ENCODE data around the gene COL4A5. TPM values are rescaled to one million over a fixed set of nuclear protein-coding genes. Genes with fewer than 3 reads are reported as not detected.

Gene COL4A5
- total and polyA plus RNA-seq, 2 of the 8 experiments (the other 6 are each of a cell fraction or from before 2014, with no cell fraction given): 24.9 to 30.2 TPM

DNA sequence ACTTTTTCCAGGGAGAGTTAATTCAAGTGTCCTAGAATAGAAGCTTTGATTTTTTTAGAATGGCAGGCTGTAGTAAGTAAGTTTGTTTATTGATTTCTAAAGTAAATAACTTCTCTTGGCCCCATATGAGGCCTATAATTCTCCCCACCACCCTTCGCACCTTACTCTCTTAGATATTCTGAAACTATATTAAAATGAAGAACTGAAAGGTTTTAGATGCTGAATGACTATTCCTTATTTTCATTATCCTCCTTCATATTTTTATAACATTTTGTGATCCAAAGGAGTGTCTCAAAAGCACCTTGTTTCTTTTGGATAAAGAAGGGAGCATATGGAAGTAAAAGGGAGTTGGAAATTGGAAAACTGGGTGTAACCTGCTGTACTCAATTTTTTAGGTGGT, 226.5 kb downstream of the COL4A5 start (continued):
- TF ChIP-seq FOSL1 (IDR thresholded peaks at IDR 0.05; ENCODE audit: insufficient read depth, low read depth, low read length): no peak

Measured in H1 (cell line).